Osteoblast (primary cell): ENCODE results near the gene EXOC4. TPM values are rescaled to one million over a fixed set of nuclear protein-coding genes. Genes with fewer than 3 reads are reported as not detected.
"Not testable (repeated sequence)": the region's sequence is repeated elsewhere in the genome, so short reads cannot be mapped to it uniquely, and the experiment has no call there.

ENCODE experiments used
- DNase-seq: peaks from one replicate; pipeline ENCODE4 v3.0.0; 2011; ENCODE audit warnings: low spot score, mixed read lengths; ENCODE audit not compliant: insufficient read length; ENCODE audit errors: missing footprints
- H2AFZ ChIP-seq: 2 replicates; pipeline ENCODE4 v1.6.0; 2011; ENCODE audit warnings: mild to moderate bottlenecking, low read length
- H3K27ac ChIP-seq: 2 replicates; pipeline ENCODE4 v1.5.1; 2011; ENCODE audit warnings: mild to moderate bottlenecking, low read depth, low read length, moderate library complexity
- H3K27me3 ChIP-seq: 2 replicates; pipeline ENCODE4 v1.6.0; 2012; ENCODE audit warnings: mild to moderate bottlenecking, control low read depth, inconsistent platforms, low read length, moderate library complexity; ENCODE audit not compliant: insufficient read depth
- H3K36me3 ChIP-seq: 2 replicates; pipeline ENCODE4 v1.5.1; 2011; ENCODE audit warnings: mild to moderate bottlenecking, low read length, control low read depth, moderate library complexity; ENCODE audit not compliant: insufficient read depth
- H3K4me1 ChIP-seq: 2 replicates; pipeline ENCODE4 v1.5.1; 2011; ENCODE audit warnings: mild to moderate bottlenecking, low read length, control low read depth, moderate library complexity; ENCODE audit not compliant: insufficient read depth
- H3K4me2 ChIP-seq: 2 replicates; pipeline ENCODE4 v1.6.0; 2011; ENCODE audit warnings: mild to moderate bottlenecking, low read length; ENCODE audit not compliant: insufficient read depth
- H3K4me3 ChIP-seq: fragments of 200-600 bp; sonication (generic); 3 replicates; pipeline ENCODE4 v1.5.1; 2012; ENCODE audit warnings: mild to moderate bottlenecking, low read length, inconsistent platforms; ENCODE audit not compliant: insufficient read depth
- H3K79me2 ChIP-seq: 2 replicates; pipeline ENCODE4 v1.6.0; 2012; ENCODE audit warnings: mild to moderate bottlenecking, low read length, control low read depth, inconsistent platforms; ENCODE audit not compliant: insufficient read depth
- H3K9me3 ChIP-seq: 2 replicates; pipeline ENCODE4 v1.5.1; 2011; ENCODE audit warnings: low read depth, low read length, control low read depth
- H4K20me1 ChIP-seq: 2 replicates; pipeline ENCODE4 v1.6.0; 2012; ENCODE audit warnings: mild to moderate bottlenecking, low read length, control low read depth; ENCODE audit not compliant: insufficient read depth
- CTCF ChIP-seq: IDR thresholded peaks from 2 replicates; pipeline ENCODE4 v1.5.1; 2011; ENCODE audit warnings: mild to moderate bottlenecking, low read depth, low read length, moderate library complexity; ENCODE audit errors: extremely low read depth
- total RNA-seq: library from RNA; depleted of rRNA; stranded (reverse); fragments of >200 nt; gene quantifications from 2 replicates; pipeline ENCODE4 v1.2.3, GENCODE V29; 2012

EXOC4 gene
- total RNA-seq, 1 donor = 134 TPM

GRCh38 chr7:133777701-133778100 lies 524.8 kb downstream of the EXOC4 start:
- Histone ChIP-seq H3K36me3 (no peaks in the 10 kb centered on the region), H3K27me3 (no peaks in the 10 kb centered on the region), H3K4me3 (no peak overlapping the region), H3K4me2 (no peak overlapping the region), H2AFZ (no peak overlapping the region), H3K79me2 (no peaks in the 10 kb centered on the region), H3K9me3 (no peaks in the 10 kb centered on the region), H3K27ac (no peak overlapping the region), H3K4me1 (no peaks in the 10 kb centered on the region), H4K20me1 (no peaks in the 10 kb centered on the region)
- no peak for DNase-seq
- no peak for TF ChIP-seq CTCF

GRCh38 chr7:133778472-133778871 lies 525.6 kb downstream of the EXOC4 start:
- Histone ChIP-seq H2AFZ (no peak overlapping the region), H3K27me3 (no peaks in the 10 kb centered on the region)
- no peak for TF ChIP-seq CTCF

GRCh38 chr7:133779538-133779937 lies 526.7 kb downstream of the EXOC4 start:
- not testable (repeated sequence) for H3K27ac ChIP-seq, H2AFZ ChIP-seq, DNase-seq, H3K9me3 ChIP-seq, H3K4me3 ChIP-seq, H3K27me3 ChIP-seq, H4K20me1 ChIP-seq, H3K4me2 ChIP-seq, H3K79me2 ChIP-seq, H3K36me3 ChIP-seq, H3K4me1 ChIP-seq

More at GRCh38 chr7:133778472-133778871, 525.6 kb downstream of the EXOC4 start:
- no peaks in the 10 kb centered on the region for H3K9me3 ChIP-seq
- H3K4me3 ChIP-seq = no peak overlapping the region
- no peaks in the 10 kb centered on the region for H3K36me3 ChIP-seq
- no peak overlapping the region for H3K27ac ChIP-seq
- DNase-seq = no peak
- H3K79me2 ChIP-seq = no peaks in the 10 kb centered on the region
- H4K20me1 ChIP-seq = no peaks in the 10 kb centered on the region
- H3K4me2 ChIP-seq = no peak overlapping the region
- H3K4me1 ChIP-seq = no peaks in the 10 kb centered on the region

- Histone ChIP-seq H3K4me1 (no peaks in the 10 kb centered on the region), H3K27me3 (no peaks in the 10 kb centered on the region), H3K4me3 (no peak overlapping the region), H3K4me2 (no peak overlapping the region), H3K9me3 (no peaks in the 10 kb centered on the region), H4K20me1 (no peaks in the 10 kb centered on the region), H3K36me3 (no peaks in the 10 kb centered on the region), H3K79me2 (no peaks in the 10 kb centered on the region), H3K27ac (no peak overlapping the region), H2AFZ (no peak overlapping the region)
- no peak for TF ChIP-seq CTCF
- no peak for DNase-seq
These were observed 528.0 kb downstream of the EXOC4 start for GRCh38 chr7:133780912-133781311.
